Measurements from ENCODE around the gene RANBP3.

DNA sequence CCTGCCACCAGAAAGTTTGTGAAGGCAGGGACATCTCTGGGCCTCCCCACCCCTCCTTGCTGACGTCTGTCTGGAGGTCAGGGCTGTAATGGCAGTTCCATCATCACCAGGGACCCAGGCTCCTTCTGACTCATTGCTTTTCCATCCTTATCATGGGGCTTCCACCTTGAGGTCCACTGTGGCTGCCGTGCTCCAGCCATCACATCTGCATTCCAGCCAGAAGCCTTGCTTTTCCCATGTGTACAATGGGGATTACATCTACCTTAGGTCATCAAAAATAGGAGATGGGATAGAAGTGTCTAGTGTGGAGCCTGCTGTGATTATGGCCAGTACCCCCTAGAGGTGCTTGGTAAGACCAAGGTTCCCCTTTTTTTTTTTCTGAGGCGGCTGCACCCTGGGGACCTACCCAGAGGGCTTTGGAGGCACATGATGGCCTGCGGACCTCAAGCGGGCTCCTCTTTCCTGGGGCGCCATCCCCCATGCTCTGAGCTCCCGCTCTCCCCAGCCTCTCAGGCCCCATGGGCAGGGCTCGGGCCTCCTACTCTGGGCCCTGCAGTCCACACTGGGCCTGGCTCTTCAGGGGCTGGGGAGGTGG, 13.4 kb upstream of the RANBP3 start:
- TF ChIP-seq NFIC (IDR thresholded peaks at IDR 0.05; ENCODE audit: borderline replicate concordance) (no peak), RFX5 (IDR thresholded peaks at IDR 0.05; ENCODE audit: low read length) (no peak), FOSL2 (IDR thresholded peaks at IDR 0.05; ENCODE audit: borderline replicate concordance, low read depth) (no peak), POLR2AphosphoS5 (IDR thresholded peaks at IDR 0.05; ENCODE audit: low read depth, low read length) (no peak), SMC3 (IDR thresholded peaks at IDR 0.05; ENCODE audit: low read depth, low read length) (no peak), EZH2phosphoT487 (IDR thresholded peaks at IDR 0.05; ENCODE audit: borderline replicate concordance, low read depth) (no peak), FOXM1 (IDR thresholded peaks at IDR 0.05; ENCODE audit: low read depth) (no peak), MAX (IDR thresholded peaks at IDR 0.05; ENCODE audit: low read depth) (no peak), EP300 (IDR thresholded peaks at IDR 0.05; ENCODE audit: borderline replicate concordance in 1 of 2, low read depth in 1 of 2, low read length in 1 of 2) (no peak), PBX3 (IDR thresholded peaks at IDR 0.05) (no peak), CHD2 (IDR thresholded peaks at IDR 0.05; ENCODE audit: low read length, partially characterized antibody) (no peak), RAD21 (IDR thresholded peaks at IDR 0.05; ENCODE audit: low read length) (no peak)
- TF ChIP-seq, protein P1, sequence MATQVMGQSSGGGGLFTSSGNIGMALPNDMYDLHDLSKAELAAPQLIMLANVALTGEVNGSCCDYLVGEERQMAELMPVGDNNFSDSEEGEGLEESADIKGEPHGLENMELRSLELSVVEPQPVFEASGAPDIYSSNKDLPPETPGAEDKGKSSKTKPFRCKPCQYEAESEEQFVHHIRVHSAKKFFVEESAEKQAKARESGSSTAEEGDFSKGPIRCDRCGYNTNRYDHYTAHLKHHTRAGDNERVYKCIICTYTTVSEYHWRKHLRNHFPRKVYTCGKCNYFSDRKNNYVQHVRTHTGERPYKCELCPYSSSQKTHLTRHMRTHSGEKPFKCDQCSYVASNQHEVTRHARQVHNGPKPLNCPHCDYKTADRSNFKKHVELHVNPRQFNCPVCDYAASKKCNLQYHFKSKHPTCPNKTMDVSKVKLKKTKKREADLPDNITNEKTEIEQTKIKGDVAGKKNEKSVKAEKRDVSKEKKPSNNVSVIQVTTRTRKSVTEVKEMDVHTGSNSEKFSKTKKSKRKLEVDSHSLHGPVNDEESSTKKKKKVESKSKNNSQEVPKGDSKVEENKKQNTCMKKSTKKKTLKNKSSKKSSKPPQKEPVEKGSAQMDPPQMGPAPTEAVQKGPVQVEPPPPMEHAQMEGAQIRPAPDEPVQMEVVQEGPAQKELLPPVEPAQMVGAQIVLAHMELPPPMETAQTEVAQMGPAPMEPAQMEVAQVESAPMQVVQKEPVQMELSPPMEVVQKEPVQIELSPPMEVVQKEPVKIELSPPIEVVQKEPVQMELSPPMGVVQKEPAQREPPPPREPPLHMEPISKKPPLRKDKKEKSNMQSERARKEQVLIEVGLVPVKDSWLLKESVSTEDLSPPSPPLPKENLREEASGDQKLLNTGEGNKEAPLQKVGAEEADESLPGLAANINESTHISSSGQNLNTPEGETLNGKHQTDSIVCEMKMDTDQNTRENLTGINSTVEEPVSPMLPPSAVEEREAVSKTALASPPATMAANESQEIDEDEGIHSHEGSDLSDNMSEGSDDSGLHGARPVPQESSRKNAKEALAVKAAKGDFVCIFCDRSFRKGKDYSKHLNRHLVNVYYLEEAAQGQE (IDR thresholded peaks at IDR 0.05; ENCODE audit: low read depth, low read length) = no peak
- TF ChIP-seq, protein P2, sequence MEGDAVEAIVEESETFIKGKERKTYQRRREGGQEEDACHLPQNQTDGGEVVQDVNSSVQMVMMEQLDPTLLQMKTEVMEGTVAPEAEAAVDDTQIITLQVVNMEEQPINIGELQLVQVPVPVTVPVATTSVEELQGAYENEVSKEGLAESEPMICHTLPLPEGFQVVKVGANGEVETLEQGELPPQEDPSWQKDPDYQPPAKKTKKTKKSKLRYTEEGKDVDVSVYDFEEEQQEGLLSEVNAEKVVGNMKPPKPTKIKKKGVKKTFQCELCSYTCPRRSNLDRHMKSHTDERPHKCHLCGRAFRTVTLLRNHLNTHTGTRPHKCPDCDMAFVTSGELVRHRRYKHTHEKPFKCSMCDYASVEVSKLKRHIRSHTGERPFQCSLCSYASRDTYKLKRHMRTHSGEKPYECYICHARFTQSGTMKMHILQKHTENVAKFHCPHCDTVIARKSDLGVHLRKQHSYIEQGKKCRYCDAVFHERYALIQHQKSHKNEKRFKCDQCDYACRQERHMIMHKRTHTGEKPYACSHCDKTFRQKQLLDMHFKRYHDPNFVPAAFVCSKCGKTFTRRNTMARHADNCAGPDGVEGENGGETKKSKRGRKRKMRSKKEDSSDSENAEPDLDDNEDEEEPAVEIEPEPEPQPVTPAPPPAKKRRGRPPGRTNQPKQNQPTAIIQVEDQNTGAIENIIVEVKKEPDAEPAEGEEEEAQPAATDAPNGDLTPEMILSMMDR (IDR thresholded peaks at IDR 0.05) = no peak
